Embryonic facial prominence (tissue), 1 donor: ENCODE data around the gene MEGF8.

ENCODE experiments used
- DNase-seq: peaks from one replicate; pipeline ENCODE4 v3.0.0-alpha.2; 2016; ENCODE audit errors: extremely low spot score

The MEGF8 gene

GRCh38 chr19:42356686-42357085 is 31.3 kb downstream of the MEGF8 start:
- DNase-seq = no peak

DNA sequence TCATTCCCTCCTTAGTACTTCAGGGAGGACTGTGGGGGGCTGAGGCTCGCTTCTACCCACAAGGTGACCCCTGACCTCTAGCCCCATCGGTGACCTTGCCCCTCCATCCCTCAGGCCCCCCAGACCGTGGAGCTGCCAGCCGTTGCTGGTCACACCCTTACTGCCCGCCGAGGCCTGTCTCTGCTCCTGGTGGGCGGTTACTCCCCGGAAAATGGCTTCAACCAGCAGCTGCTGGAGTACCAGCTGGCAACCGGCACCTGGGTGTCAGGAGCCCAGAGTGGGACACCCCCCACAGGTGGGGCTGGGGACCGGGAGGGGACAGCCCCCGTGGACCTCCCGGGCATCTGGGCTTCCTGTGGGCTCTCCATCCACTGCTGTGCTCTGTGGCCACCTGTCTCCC is 31.9 kb downstream of the MEGF8 start:
- no peak for DNase-seq

- no peak for DNase-seq
Observed at GRCh38 chr19:42360787-42361544, 35.5 kb downstream of the MEGF8 start.

- no peak for DNase-seq
Observed at GRCh38 chr19:42361545-42361910, 36.1 kb downstream of the MEGF8 start.

DNA sequence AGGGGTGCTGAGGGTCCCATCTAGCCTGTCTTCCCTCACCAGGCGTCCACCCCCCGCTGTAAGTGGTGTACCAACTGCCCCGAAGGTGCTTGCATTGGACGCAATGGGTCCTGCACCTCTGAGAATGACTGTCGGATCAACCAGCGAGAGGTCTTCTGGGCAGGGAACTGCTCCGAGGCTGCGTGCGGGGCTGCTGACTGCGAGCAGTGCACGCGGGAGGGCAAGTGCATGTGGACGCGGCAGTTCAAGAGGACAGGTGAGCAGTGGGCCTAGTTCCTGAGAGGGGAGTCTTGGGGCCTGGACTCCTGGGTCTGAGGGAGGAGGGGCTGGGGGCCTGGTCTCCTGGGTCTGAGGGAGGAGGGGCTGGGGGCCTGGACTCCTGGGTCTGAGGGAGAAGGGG is 36.9 kb downstream of the MEGF8 start:
- DNase-seq = no peak

- DNase-seq = no peak
Observed at GRCh38 chr19:42362891-42363440, 37.5 kb downstream of the MEGF8 start.

GRCh38 chr19:42363614-42364346 is 38.3 kb downstream of the MEGF8 start:
- no peak for DNase-seq

DNA sequence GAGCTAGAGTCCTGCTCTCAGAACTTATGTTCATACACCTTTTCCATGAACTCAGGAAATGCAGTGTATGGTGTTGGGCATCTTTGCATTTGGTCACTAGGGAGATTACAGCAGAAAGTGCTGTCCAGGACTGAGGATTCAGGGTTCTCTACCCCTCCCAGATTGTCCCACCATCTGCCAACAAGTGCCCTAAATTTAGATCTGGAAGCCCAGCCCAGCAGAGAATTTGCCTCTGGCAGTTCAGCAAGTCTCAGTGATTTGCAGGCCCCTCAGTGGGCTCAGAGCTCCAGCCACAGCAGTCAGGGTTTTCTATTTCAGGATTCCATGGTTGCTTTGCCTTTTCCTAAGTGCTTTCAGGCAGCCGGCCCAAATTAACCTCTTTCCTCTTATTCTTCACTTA is 41.2 kb downstream of the MEGF8 start:
- DNase-seq = no peak

- DNase-seq = no peak
Observed at GRCh38 chr19:42367929-42368328, 42.5 kb downstream of the MEGF8 start.

GRCh38 chr19:42368360-42368759 is 42.9 kb downstream of the MEGF8 start:
- no peak for DNase-seq

DNA sequence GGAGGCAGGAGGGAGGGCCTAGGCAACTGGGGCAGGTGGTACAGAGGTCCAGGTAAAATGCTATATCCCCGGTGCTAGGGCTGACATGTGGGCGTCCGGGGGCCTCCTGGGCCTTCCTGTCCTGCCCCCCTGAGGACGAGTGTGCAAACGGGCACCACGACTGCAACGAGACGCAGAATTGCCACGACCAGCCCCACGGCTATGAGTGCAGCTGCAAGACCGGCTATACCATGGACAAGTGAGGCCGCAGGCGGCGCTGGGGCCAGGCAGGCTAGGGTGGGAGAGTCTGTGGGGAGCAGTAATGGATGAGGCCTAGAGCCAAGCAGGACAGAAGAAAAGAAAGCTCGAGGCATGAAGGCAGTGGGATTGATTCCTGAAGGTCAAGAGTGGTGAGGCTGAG is 43.3 kb downstream of the MEGF8 start:
- DNase-seq = no peak

- DNase-seq = no peak
Observed at GRCh38 chr19:42369433-42370067, 44.1 kb downstream of the MEGF8 start.

GRCh38 chr19:42370068-42370520 is 44.7 kb downstream of the MEGF8 start:
- DNase-seq = no peak

GRCh38 chr19:42370626-42371175 is 45.3 kb downstream of the MEGF8 start:
- DNase-seq = no peak

DNA sequence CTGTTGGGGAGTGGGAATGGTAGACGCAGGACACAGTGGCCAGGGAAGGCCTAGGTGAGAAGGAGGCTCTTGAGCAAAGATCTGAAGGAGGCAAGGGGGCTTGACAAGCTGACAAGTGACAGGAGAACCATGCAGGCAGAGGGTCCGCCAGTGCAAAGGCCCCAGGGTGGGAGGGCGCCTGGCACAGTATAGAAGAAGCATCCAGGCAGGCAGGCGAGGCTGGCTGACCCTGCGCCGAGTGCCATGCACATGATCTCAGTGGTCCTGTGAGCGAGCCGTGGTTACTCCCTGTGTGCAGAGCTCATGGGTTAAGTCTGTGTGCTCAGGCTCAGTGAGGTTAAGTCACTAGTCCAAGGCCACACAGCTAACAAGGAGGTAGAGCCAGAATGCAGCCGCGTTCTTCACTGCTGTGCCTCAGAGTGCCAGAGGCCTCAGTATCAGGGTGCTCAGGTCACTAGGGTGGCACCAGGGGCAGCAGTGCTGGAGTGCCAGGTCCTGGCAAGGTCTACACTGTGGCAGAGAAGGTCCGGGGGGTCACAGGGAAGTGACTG is 49.5 kb downstream of the MEGF8 start:
- no peak for DNase-seq

DNA sequence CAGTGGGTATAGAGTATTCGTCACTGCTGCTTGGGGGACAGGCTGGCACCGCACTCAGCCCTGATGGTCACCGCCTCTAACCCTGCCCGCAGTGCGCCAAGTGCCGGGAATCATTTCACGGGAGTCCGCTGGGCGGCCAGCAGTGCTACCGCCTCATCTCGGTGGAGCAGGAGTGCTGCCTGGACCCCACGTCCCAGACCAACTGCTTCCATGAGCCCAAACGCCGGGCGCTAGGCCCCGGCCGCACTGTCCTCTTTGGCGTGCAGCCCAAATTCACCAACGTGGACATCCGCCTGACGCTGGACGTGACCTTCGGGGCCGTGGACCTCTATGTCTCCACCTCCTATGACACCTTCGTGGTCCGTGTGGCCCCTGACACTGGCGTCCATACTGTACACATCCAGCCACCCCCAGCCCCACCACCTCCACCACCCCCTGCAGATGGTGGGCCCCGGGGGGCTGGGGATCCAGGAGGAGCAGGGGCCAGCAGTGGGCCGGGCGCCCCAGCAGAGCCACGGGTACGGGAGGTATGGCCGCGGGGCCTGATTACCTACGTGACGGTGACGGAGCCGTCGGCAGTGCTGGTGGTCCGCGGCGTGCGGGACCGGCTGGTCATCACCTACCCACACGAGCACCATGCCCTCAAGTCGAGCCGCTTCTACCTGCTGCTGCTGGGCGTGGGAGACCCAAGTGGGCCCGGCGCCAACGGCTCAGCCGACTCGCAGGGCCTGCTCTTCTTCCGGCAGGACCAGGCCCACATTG is 50.2 kb downstream of the MEGF8 start:
- DNase-seq = no peak

DNA sequence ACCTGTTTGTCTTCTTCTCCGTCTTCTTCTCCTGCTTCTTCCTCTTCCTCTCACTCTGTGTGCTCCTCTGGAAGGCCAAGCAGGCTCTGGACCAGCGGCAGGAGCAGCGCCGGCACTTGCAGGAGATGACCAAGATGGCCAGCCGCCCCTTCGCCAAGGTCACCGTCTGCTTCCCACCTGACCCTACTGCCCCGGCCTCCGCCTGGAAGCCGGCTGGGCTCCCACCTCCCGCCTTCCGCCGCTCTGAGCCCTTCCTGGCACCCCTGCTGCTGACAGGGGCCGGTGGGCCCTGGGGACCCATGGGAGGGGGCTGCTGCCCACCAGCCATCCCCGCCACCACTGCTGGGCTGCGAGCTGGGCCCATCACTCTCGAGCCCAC is 50.7 kb downstream of the MEGF8 start:
- no peak for DNase-seq

GRCh38 chr19:42378225-42379215 is 53.1 kb downstream of the MEGF8 start:
- DNase-seq = no peak

GRCh38 chr19:42380155-42380554 is 54.7 kb downstream of the MEGF8 start:
- DNase-seq = no peak
